ENCODE data around the gene RABEP2.

DNA sequence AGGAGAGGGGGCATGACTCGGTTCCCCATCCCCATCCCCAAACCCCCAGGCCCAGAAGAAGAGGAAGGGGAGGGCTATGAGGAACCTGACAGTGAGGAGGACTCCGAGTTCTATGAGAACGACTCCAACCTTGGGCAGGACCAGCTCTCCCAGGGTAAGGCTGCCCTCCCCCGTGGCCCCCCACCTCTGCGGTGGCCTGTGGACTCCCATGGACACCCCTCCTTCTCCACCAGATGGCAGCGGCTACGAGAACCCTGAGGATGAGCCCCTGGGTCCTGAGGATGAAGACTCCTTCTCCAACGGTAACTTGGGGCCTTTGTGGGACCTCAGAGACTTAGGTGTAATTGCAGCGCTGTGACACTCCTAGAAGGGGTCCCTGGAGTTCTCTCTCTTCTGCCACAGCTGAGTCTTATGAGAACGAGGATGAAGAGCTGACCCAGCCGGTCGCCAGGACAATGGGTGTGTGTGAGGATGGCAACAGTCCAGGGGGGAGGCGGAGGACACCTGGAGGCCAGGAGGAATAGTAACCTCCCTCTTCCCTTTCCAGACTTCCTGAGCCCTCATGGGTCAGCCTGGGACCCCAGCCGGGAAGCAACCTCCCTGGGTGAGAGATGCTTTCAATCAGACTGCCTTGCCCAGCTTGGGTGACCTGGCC is 12.3 kb upstream of the RABEP2 start:
- TF ChIP-seq CTCF (conservative IDR thresholded peaks at IDR 0.05) (no peak), EZH2 (IDR thresholded peaks at IDR 0.05; ENCODE audit: low read depth) (no peak)

Data from PC-9 (cell line).